Measurements from ENCODE around the gene B3GNT4.

B3GNT4 gene

DNA sequence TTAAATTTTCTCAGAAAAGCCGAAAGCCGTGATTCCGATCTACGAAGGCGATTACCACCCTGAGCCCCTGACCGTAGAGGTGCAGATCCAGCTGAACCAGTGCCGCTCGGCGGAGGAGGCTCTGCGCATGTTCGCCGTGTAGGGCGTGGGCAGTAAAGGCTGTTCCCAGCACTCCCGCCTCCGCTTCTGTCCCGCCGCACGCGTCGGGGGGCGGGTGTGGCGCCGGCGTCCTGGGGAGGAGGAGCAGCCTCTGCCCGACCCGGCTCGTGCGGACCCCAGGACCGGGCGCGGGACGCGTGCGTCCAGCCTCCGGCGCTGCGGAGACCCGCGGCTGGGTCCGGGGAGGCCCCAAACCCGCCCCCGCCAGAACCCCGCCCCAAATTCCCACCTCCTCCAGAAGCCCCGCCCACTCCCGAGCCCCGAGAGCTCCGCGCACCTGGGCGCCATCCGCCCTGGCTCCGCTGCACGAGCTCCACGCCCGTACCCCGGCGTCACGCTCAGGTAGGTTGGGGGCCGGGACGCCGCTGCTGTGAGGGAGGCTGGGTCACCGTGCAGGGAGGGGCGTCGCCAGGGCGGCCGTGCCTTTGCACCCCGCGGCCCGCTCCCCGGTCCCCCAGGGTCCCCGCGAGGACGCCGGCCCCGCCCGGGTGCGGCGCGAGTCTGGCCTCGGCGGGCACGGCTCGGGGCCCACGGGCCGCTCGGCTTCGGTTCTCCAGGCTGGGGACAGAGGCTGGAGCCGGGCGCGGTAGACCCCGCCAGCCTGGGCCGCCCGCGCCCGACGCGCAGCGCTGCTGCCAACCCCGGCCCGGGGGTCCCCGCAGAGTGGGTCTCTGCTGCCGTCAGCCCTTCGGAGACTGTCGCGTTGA, at the start of gene B3GNT4:
B3GNT4 (plus strand) TSS at position 409 of the 866 bp plus-strand sequence. CDS start 910 bp downstream, outside the sequence.
- Mint-ChIP-seq H3K4me1 (ENCODE audit: low read depth) (peaks cover 6% of the 10 kb centered on the region), H3K4me3 (peak within 1 kb of the TSS; percentile 83), H3K27ac (no peak within 1 kb of the TSS), H3K36me3 (ENCODE audit: low read depth) (peaks cover 12% of the 10 kb centered on the region), H3K27me3 (ENCODE audit: low read depth) (peaks cover 27% of the 10 kb centered on the region), H3K9me3 (no peaks in the 10 kb centered on the region)
- peak; percentile 61 for DNase-seq (ENCODE audit: low spot score)

DNA sequence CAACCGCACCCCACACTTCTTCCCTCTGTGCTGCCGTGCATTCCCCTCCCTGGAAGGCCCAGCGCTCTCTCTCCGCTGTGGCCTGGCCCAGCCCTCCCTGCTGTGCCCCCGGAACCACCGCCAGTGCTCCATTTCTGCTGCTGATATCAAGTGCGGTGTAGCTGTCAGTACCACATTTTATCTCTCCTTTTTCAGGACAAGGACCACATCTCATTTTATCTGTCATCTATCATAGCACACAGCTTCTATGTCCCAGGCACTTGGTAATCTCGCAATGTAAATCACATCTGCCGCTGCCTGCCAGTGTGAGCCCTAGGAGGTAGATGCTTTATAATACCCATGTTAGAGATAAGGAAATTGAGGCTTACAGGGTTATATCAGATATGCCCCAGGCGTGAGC, 47.8 kb upstream of the B3GNT4 start:
- no peaks in the 10 kb centered on the region for H3K4me1 Mint-ChIP-seq (ENCODE audit: low read depth)
- no peaks in the 10 kb centered on the region for H3K36me3 Mint-ChIP-seq (ENCODE audit: low read depth)
- no peak for DNase-seq (ENCODE audit: low spot score)
- H3K9me3 Mint-ChIP-seq, result no peaks in the 10 kb centered on the region
- H3K27me3 Mint-ChIP-seq (ENCODE audit: low read depth), result peaks cover 5% of the 10 kb centered on the region
- H3K27ac Mint-ChIP-seq, result no peak overlapping the region
- no peak overlapping the region for H3K4me3 Mint-ChIP-seq

DNA sequence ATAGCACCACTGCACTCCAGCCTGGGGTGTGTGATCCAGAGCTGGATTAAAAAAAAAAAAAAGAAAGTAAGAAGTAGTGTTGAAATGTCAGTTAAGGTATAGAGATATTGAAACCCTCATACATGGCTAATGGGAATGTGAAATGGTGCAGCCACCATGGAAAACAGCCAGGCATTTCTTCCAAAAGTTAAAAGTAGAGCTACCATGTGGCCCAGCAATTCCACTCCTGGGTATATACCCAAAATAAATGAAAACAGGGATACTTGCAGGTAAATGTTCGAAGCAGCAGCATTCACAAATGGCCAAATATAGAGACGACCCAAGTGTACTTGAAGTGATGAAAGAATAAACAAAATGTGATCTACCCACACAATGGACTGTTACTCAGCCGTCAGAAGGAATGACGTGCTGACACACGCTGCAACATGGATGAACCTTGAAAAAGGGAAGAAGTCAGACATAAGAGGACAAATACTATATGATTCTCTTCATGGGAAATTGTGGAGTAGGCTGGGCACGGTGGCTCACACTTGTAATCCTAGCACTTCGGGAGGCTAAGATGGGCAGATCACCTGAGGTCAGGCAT, 44.7 kb upstream of the B3GNT4 start:
- DNase-seq (ENCODE audit: low spot score), result no peak
- Mint-ChIP-seq H3K4me1 (ENCODE audit: low read depth) (peaks cover 10% of the 10 kb centered on the region), H3K36me3 (ENCODE audit: low read depth) (no peaks in the 10 kb centered on the region), H3K27ac (no peak overlapping the region), H3K27me3 (ENCODE audit: low read depth) (no peaks in the 10 kb centered on the region), H3K4me3 (no peak overlapping the region), H3K9me3 (no peaks in the 10 kb centered on the region)

DNA sequence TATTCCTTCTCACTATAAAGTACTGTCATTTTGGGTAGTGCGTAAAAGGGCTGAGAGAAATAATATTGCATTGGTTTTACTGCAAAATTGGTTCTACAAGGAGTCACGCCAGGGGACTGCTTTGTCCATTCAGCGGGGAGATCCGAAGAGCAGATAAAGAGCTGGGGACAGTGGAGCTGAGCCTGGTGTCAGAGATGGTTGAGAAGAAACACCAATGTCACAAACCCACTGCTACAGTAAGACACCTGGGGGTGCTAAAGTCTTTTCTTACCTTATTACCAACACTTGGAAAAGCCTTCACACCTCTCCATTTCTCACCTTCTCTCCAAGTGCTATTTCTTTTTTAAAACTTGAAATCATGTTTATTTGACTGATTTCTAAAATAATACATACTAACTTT, 43.6 kb upstream of the B3GNT4 start:
- Mint-ChIP-seq H3K27me3 (ENCODE audit: low read depth) (no peaks in the 10 kb centered on the region), H3K4me1 (ENCODE audit: low read depth) (peaks cover 10% of the 10 kb centered on the region), H3K27ac (no peak overlapping the region), H3K9me3 (no peaks in the 10 kb centered on the region), H3K4me3 (no peak overlapping the region), H3K36me3 (ENCODE audit: low read depth) (no peaks in the 10 kb centered on the region)
- DNase-seq (ENCODE audit: low spot score), result no peak

DNA sequence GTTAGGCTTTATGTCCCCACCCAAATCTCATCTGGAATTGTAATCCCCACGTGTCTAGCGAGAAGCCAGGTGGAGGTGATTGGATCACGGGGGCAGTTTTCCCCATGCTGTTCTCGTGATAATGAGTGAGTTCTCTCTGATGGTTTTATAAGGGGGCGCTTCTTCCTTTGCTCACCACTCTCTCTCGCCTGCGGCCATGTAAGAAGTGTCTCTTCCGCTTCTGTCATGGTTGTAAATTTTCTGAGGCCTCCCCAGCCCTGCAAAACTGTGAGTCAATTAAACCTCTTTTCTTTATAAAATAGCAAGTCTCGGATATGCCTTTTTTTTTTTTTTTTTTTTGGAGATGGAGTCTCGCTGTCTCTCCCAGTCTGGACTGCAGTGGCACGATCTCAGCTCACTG, 42.7 kb upstream of the B3GNT4 start:
- Mint-ChIP-seq H3K27me3 (ENCODE audit: low read depth) (no peaks in the 10 kb centered on the region), H3K36me3 (ENCODE audit: low read depth) (no peaks in the 10 kb centered on the region), H3K9me3 (no peaks in the 10 kb centered on the region), H3K4me3 (no peak overlapping the region), H3K27ac (no peak overlapping the region), H3K4me1 (ENCODE audit: low read depth) (peaks cover 12% of the 10 kb centered on the region)
- no peak for DNase-seq (ENCODE audit: low spot score)

DNA sequence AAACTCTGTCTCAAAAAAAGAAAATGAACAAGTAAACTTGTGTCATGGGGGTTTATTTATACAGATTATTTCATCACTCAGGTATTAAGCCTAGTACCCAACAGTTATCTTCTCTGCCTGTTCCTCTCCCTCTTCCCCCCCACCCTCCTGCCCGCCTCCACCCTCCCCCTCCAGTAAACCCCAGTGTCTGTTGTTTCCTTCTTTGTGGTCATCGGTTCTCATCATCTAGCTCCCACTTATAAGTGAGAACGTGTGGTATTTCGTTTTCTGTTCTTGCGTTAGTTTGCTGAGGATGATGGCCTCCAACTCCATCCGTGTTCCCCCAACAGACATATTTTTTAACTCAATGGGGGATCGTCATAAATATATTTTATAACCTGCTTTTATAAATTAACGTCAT, 41.8 kb upstream of the B3GNT4 start:
- DNase-seq (ENCODE audit: low spot score), result peak; percentile 11
- Mint-ChIP-seq H3K4me1 (ENCODE audit: low read depth) (peaks cover 13% of the 10 kb centered on the region), H3K4me3 (peak overlapping the region; percentile 46), H3K9me3 (no peaks in the 10 kb centered on the region), H3K27ac (peak overlapping the region; percentile 61), H3K36me3 (ENCODE audit: low read depth) (no peaks in the 10 kb centered on the region), H3K27me3 (ENCODE audit: low read depth) (no peaks in the 10 kb centered on the region)

DNA sequence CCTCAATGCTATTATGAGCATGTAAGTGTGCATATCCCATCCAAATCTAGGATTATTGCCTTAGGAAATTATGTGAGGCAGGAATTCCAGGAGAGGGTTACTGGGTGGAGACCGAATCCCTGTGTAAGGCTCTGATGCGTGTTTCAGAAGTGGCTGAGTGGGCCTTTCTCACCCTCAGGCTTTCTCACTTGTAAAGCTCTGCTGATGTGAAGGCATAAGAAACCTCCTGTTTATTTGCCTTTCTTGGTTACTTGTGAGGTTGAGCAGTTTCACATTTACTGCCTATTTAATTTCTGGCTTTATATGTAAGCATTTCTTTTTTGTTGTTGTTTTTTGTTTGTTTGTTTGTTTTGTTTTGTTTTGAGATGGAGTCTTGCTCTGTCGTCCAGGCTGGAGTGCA, 40.5 kb upstream of the B3GNT4 start:
- Mint-ChIP-seq H3K27me3 (ENCODE audit: low read depth) (no peaks in the 10 kb centered on the region), H3K4me3 (no peak overlapping the region), H3K27ac (no peak overlapping the region), H3K36me3 (ENCODE audit: low read depth) (no peaks in the 10 kb centered on the region), H3K4me1 (ENCODE audit: low read depth) (peaks cover 20% of the 10 kb centered on the region), H3K9me3 (no peaks in the 10 kb centered on the region)
- DNase-seq (ENCODE audit: low spot score), result no peak

DNA sequence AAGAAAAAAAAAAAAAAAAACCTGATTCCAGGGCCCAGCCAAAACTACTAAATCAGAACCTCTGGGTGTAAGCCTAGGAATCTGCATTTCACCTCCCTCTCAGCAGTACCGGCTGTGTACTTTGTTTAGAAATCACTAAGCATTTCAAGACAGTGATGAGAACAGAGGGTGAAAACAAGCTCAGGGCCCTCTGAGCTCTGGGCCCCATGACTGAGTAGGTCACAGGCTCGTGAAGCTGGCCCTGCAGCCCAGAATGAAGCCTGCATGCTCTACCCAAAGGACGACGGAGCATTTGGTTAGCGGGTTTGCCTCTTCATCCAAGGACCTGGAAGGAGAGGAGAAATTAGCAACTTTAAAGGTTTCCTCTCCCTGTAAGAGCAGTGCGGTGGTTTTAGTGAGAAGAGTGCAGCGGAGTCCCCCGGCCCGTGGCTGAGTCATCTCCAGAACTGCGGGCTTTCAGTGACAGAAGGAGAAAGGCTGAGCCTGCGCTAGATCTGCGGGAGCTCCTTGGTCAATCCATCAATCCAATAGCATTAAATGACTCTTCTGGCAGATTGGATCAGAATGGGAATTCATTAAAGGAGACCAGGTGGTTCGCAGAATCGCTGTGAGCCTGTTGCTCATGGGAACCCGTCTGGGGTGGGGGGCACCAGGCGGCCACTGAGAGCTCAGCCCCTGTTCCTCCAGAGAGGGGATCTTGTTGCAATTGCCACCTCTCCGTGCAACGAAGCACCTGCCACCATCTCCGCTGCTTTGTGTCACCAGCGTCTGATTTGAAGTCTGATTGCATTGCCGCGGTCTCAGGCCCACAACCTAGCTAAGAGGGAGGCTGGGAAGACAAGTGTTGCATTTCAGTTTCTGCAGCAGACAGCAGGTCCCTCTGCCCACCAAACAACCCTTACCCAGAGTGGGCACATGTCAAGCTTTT, 36.8 kb upstream of the B3GNT4 start:
- Mint-ChIP-seq H3K27ac (no peak overlapping the region), H3K9me3 (no peaks in the 10 kb centered on the region), H3K27me3 (ENCODE audit: low read depth) (no peaks in the 10 kb centered on the region), H3K36me3 (ENCODE audit: low read depth) (no peaks in the 10 kb centered on the region), H3K4me3 (peak overlapping the region; percentile 46), H3K4me1 (ENCODE audit: low read depth) (peaks cover 17% of the 10 kb centered on the region)
- peak; percentile 81 for DNase-seq (ENCODE audit: low spot score)

DNA sequence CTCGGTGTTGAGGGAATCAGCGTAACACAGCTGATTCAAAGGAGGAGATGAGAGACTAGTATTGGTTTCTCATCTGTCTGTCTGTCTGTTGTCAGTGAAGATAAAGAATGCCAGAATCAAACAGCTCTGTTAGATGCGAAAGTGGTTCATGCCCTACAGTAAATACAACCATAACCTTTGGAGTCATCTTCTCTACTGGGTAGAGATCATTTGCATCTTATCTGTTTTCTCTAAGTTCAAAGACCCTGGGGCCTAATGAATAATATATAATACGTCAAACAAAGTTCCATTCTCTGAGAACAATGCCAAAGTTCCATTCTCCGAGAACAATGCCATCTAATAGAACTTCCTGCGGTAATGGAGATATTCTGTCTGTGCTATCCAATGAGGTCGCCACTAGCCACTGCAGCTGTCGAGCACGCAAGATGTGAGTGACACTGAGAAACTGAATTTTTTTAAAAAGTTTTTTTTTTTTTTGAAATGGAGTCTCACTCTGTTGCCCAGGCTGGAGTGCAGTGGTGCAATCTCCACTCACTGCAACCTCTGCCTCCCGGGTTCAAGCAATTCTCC, 36.1 kb upstream of the B3GNT4 start:
- H3K27ac Mint-ChIP-seq, result no peak overlapping the region
- H3K27me3 Mint-ChIP-seq (ENCODE audit: low read depth), result no peaks in the 10 kb centered on the region
- H3K9me3 Mint-ChIP-seq, result no peaks in the 10 kb centered on the region
- peaks cover 11% of the 10 kb centered on the region for H3K4me1 Mint-ChIP-seq (ENCODE audit: low read depth)
- H3K36me3 Mint-ChIP-seq (ENCODE audit: low read depth), result no peaks in the 10 kb centered on the region
- H3K4me3 Mint-ChIP-seq, result peak overlapping the region; percentile 46
- DNase-seq (ENCODE audit: low spot score), result no peak

DNA sequence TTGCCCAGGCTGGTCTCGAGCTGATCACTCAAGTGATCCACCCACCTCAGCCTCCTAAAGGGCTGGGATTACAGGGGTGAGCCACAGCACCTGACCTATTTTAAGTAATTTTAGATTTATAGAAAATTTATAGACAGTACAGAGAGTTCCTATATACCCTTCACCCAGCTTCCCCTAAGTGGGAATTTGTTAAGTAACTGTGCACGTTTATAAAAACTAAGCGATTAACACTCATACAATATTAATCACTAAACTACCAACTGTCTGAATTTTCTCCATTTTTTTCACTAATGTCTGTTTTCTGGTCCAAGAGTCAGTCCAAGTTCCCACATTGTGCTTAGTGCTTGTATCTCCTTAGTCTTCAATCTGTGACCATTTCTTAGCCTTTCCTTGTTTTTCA, 35.0 kb upstream of the B3GNT4 start:
- H3K4me1 Mint-ChIP-seq (ENCODE audit: low read depth), result peaks cover 11% of the 10 kb centered on the region
- H3K27me3 Mint-ChIP-seq (ENCODE audit: low read depth), result no peaks in the 10 kb centered on the region
- H3K36me3 Mint-ChIP-seq (ENCODE audit: low read depth), result no peaks in the 10 kb centered on the region
- no peak overlapping the region for H3K4me3 Mint-ChIP-seq
- H3K27ac Mint-ChIP-seq, result no peak overlapping the region
- DNase-seq (ENCODE audit: low spot score), result no peak
- no peaks in the 10 kb centered on the region for H3K9me3 Mint-ChIP-seq

DNA sequence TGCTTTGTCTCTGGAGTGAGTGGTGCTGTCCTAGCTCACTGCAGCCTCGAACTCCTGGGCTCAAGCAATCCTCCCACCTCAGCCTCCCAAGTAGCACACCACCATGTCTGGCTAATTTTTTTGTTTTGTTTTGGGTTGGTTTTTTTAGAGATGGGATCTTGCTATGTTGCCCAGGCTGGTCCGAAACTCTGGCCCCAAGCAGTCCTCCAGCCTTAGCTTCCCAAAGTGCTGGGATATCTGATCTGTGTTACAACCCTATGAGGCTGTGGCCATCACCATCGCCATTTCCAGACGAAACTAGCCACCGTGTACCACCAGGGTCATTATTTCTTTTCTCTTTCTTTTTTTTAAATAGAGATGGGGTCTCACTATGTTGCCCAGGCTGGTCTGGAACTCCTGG, 32.1 kb upstream of the B3GNT4 start:
- no peaks in the 10 kb centered on the region for H3K9me3 Mint-ChIP-seq
- no peaks in the 10 kb centered on the region for H3K36me3 Mint-ChIP-seq (ENCODE audit: low read depth)
- H3K4me3 Mint-ChIP-seq, result no peak overlapping the region
- DNase-seq (ENCODE audit: low spot score), result no peak
- peaks cover 8% of the 10 kb centered on the region for H3K4me1 Mint-ChIP-seq (ENCODE audit: low read depth)
- H3K27me3 Mint-ChIP-seq (ENCODE audit: low read depth), result no peaks in the 10 kb centered on the region
- H3K27ac Mint-ChIP-seq, result no peak overlapping the region

DNA sequence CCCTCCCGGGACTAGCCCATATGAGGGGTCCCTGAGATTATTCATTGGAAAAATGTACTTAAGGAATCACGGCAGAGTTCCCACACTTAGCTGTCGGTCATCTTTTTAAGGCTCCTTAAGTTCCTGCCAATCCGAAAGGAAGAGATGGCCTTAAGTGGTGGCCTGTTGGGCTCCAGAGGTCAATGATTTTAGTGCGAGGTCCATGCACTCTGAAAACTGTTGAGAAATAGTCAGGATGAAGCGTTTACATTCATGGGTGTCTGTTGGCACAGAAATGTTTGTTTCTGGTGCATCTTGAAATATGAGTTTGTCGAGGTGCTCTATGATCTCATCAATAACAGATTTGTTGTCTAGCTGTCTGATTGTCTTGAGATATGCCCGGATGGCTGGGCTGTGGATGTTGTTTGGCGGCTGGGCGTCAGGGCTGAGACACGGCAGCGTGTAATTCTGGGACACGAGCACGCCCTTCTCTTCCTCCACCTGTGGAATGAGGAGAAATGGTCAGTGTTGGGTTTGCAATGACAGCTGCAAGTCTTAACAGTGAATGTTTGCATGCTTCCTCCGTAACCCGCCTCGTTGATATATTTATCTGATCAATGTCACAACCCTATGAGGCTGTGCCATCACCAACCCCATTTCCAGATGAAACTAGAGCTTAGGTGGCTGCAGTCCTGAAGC, 31.1 kb upstream of the B3GNT4 start:
- Mint-ChIP-seq H3K27ac (no peak overlapping the region), H3K4me1 (ENCODE audit: low read depth) (no peaks in the 10 kb centered on the region), H3K9me3 (no peaks in the 10 kb centered on the region), H3K36me3 (ENCODE audit: low read depth) (no peaks in the 10 kb centered on the region), H3K27me3 (ENCODE audit: low read depth) (no peaks in the 10 kb centered on the region), H3K4me3 (no peak overlapping the region)
- no peak for DNase-seq (ENCODE audit: low spot score)

DNA sequence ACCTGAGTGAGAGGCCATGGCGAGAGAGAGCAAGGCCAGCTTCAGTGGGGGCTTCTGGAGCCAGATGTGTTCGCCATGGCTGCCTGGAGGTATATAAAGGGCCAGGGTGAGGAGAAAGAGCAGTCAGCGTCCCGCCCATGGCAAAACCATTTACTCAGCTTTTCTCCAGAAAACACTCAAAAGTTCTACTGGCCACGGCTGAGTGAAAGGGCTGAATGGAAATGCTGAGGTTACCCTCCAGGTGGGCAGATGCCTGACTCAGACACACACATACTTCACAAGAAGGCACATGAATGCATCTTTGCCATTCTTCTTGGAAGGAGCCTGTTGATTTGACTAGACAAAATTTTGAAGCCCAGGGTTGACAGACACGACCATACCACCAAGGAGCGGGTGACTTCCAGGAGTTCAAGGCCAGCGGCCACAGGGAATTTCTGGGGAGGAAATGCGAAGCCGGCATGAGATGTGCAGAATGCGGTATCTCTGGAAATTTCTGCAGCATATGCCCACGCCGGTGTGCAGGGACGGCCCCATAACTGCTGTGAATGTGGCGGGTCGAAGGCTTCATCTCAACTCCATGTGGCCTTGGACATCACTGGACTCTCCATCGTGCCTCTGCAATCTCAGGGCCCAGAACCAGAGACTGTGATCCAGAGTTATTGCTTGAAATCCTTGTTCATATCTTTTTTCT, 29.2 kb upstream of the B3GNT4 start, which contains the start of gene IL31:
IL31 (minus strand) TSS at position 67 of the 691 bp plus-strand sequence; CDS start at position 18, 49 bp downstream.
- Mint-ChIP-seq H3K36me3 (ENCODE audit: low read depth) (no peaks in the 10 kb centered on the region), H3K27me3 (ENCODE audit: low read depth) (no peaks in the 10 kb centered on the region), H3K9me3 (no peaks in the 10 kb centered on the region), H3K4me1 (ENCODE audit: low read depth) (no peaks in the 10 kb centered on the region), H3K27ac (no peak within 1 kb of the TSS), H3K4me3 (no peak within 1 kb of the TSS)
- peak; percentile 44 for DNase-seq (ENCODE audit: low spot score)

All from T-helper 2 cell treated with Interferon-gamma antibody and Interleukin-4, amounts not matched to agents 5 μg/mL and 100 μg/mL, for 36 hours (primary cell).